ENCODE data around the gene SLIT3.

DNA sequence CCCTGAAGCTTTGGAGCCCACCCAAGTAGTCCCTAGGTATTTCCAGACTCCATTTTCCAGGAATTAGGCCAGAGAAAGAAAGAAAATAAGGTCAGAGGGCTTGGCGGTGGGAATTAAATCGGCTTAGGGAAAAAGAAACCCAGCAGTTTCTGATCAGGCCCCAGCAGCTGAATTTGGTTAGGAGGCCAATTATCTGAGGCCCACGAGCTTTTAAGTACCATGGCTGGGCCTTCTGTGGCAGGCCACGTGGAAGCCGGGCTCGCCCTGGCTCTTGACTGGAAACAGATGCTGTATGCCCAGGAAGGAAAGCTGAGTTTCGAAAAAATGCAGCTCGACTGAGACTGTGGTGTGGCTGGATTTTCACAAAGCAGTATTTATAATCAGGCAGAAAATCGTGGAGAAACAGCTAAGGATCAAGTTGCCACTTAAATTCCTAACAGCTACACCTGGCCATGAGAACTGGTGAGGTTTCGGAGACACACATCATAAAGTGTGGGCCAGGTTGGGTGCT is 646.7 kb downstream of the SLIT3 start:
- TF ChIP-seq, protein P1, sequence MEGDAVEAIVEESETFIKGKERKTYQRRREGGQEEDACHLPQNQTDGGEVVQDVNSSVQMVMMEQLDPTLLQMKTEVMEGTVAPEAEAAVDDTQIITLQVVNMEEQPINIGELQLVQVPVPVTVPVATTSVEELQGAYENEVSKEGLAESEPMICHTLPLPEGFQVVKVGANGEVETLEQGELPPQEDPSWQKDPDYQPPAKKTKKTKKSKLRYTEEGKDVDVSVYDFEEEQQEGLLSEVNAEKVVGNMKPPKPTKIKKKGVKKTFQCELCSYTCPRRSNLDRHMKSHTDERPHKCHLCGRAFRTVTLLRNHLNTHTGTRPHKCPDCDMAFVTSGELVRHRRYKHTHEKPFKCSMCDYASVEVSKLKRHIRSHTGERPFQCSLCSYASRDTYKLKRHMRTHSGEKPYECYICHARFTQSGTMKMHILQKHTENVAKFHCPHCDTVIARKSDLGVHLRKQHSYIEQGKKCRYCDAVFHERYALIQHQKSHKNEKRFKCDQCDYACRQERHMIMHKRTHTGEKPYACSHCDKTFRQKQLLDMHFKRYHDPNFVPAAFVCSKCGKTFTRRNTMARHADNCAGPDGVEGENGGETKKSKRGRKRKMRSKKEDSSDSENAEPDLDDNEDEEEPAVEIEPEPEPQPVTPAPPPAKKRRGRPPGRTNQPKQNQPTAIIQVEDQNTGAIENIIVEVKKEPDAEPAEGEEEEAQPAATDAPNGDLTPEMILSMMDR (IDR thresholded peaks at IDR 0.05 in 2 of 3, conservative IDR thresholded peaks at IDR 0.05 in 1 of 3; ENCODE audit: borderline replicate concordance in 1 of 3, insufficient read depth in 1 of 3, low read depth in 2 of 3, low read length in 2 of 3), result no peak
- TF ChIP-seq SIN3A (IDR thresholded peaks at IDR 0.05; ENCODE audit: low read depth), result no peak
- TF ChIP-seq POLR2A (IDR thresholded peaks at IDR 0.05; ENCODE audit: borderline replicate concordance, extremely low read depth, insufficient read depth, insufficient read length), result no peak
- TF ChIP-seq EZH2 (IDR thresholded peaks at IDR 0.05), result no peak
- TF ChIP-seq, protein P2, sequence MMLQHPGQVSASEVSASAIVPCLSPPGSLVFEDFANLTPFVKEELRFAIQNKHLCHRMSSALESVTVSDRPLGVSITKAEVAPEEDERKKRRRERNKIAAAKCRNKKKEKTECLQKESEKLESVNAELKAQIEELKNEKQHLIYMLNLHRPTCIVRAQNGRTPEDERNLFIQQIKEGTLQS (IDR thresholded peaks at IDR 0.05), result no peak
- TF ChIP-seq EGR1 (IDR thresholded peaks at IDR 0.05; ENCODE audit: low read depth), result no peak
- no peak for TF ChIP-seq JUND (IDR thresholded peaks at IDR 0.05)
- no peak for TF ChIP-seq SRF (IDR thresholded peaks at IDR 0.05; ENCODE audit: low read depth)
- no peak for TF ChIP-seq POLR2AphosphoS5 (IDR thresholded peaks at IDR 0.05; ENCODE audit: low read depth, low read length)
- TF ChIP-seq, protein P3, sequence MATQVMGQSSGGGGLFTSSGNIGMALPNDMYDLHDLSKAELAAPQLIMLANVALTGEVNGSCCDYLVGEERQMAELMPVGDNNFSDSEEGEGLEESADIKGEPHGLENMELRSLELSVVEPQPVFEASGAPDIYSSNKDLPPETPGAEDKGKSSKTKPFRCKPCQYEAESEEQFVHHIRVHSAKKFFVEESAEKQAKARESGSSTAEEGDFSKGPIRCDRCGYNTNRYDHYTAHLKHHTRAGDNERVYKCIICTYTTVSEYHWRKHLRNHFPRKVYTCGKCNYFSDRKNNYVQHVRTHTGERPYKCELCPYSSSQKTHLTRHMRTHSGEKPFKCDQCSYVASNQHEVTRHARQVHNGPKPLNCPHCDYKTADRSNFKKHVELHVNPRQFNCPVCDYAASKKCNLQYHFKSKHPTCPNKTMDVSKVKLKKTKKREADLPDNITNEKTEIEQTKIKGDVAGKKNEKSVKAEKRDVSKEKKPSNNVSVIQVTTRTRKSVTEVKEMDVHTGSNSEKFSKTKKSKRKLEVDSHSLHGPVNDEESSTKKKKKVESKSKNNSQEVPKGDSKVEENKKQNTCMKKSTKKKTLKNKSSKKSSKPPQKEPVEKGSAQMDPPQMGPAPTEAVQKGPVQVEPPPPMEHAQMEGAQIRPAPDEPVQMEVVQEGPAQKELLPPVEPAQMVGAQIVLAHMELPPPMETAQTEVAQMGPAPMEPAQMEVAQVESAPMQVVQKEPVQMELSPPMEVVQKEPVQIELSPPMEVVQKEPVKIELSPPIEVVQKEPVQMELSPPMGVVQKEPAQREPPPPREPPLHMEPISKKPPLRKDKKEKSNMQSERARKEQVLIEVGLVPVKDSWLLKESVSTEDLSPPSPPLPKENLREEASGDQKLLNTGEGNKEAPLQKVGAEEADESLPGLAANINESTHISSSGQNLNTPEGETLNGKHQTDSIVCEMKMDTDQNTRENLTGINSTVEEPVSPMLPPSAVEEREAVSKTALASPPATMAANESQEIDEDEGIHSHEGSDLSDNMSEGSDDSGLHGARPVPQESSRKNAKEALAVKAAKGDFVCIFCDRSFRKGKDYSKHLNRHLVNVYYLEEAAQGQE (IDR thresholded peaks at IDR 0.05; ENCODE audit: low read depth), result no peak
- no peak for TF ChIP-seq RAD21 (IDR thresholded peaks at IDR 0.05; ENCODE audit: low read depth)

Data from HCT116 (cell line).